GM19023 (cell line): ENCODE measurements around the gene HLA-B.
"Not testable (repeated sequence)": the region's sequence is repeated elsewhere in the genome, so short reads cannot be mapped to it uniquely, and the experiment has no call there.

ENCODE experiments used
- ATAC-seq: cut with Tn5 transposase; IDR thresholded peaks from one replicate; pipeline ENCODE4 v1.9.1; 2021; ENCODE audit warnings: mild to moderate bottlenecking, moderate library complexity; ENCODE audit not compliant: unreplicated experiment

Gene HLA-B

DNA sequence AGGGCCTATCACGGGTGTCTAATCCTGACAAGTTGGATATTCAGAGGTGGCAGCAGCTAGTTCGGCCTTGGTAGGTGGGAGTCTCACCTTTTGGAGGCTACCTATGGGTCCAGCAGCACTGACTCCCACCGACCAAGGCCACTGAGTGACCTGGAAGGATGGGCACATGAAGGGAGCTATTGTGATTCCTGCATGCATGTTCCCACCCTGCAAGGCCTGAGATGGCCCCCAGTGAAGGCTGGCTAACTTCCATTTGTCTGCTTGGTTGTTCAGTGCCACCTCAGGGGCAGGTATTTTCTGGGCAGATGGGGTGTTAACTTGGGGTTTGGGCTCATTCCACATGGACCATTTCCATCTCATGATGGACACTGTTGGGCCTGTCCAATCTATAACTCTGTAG, 28.1 kb upstream of the HLA-B start:
- ATAC-seq = no peak

- ATAC-seq = no peak
Measured at GRCh38 chr6:31383149-31383548, 26.2 kb upstream of the HLA-B start.

DNA sequence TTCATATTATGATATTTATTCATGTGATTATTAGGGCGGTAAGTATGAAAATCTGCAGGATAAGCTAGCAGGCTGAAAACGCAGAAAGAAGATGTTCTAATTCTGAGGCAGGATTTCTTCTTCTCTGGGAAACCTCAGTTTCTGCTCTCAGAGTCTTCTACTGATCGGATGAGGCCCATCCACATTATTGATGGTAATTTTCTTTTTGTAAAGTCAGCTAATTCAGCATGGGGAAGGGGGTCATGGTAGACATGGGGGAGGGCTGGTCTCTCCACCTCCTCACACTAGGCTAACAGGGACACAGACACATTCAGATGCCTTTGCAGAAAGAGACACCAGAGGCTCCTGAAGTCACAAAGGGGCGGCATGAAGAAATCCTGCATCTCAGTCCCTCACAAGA, 24.7 kb upstream of the HLA-B start:
- ATAC-seq = no peak

DNA sequence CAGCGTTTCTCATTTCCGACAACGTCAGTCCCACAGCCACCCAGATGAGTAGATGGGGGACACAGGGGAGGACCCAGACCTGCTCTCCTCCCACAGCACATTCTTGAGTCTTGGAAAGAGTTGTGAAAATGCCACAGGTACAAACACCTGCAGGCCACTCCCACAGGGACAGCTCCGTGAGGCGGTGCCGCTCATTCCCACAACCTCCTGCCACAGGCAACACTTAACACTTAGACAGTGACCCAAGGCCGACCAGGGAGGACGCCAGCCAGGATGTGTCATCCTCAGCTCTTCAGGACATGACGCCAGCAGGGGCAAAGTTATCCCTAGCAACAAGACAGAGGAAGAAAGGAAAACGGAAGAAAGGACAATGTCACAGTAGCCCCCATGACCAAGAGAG, 22.9 kb upstream of the HLA-B start:
- ATAC-seq = no peak

- ATAC-seq = no peak
Measured at GRCh38 chr6:31378721-31379103, 21.7 kb upstream of the HLA-B start.

GRCh38 chr6:31378062-31378720, 21.2 kb upstream of the HLA-B start:
- ATAC-seq = no peak

GRCh38 chr6:31377029-31377428, 20.1 kb upstream of the HLA-B start:
- ATAC-seq = no peak

- ATAC-seq = no peak
Measured at GRCh38 chr6:31375699-31376098, 18.7 kb upstream of the HLA-B start.

- not testable (repeated sequence) for ATAC-seq
Measured at GRCh38 chr6:31374118-31374517, 17.1 kb upstream of the HLA-B start.

DNA sequence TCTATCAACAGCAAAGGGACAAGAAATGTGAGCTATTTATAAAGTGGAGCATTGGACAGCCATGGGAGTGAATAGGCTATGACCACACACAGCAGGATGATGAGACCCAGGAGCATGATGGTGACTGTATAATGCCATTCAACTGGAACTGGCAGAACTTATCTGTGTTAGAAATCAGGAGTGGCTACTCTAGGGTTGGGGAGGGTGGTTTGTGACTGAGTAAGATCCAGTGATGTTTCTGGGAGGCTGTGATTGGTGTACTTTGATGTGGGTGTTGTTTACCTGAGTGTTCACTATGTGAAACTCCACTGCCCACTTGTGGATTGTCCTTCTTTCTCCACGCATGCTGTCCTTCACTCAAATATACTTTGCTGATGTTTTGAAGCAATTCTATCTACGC, 11.5 kb upstream of the HLA-B start:
- no peak for ATAC-seq

- peak; percentile 80 for ATAC-seq
Measured at GRCh38 chr6:31366693-31367470, 9.9 kb upstream of the HLA-B start.

GRCh38 chr6:31365864-31366263, 8.9 kb upstream of the HLA-B start:
- no peak for ATAC-seq

- ATAC-seq = no peak
Measured at GRCh38 chr6:31363811-31364210, 6.8 kb upstream of the HLA-B start.

- ATAC-seq = no peak
Measured at GRCh38 chr6:31362751-31363150, 5.8 kb upstream of the HLA-B start.

GRCh38 chr6:31359581-31359980, 2.6 kb upstream of the HLA-B start:
- no peak for ATAC-seq

DNA sequence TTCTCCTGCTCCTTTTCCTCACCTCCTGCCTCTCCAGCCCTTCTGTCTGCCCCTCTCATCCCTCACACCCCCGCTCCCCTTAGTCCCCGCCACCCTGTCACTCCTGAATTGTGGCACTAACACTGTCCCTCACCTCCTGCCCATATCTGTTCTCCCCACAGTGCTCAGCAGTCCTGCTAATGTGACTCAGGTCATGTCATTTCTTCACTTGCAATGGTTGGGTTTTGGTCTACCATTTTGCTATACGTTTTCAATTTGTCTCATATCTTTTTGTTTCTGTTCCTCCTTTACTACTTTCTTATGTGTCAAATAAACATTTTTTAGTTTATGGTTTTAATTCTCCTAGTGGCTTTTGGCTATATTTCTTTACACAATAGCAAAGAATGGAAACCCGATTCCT, 1.3 kb upstream of the HLA-B start:
- ATAC-seq = no peak

DNA sequence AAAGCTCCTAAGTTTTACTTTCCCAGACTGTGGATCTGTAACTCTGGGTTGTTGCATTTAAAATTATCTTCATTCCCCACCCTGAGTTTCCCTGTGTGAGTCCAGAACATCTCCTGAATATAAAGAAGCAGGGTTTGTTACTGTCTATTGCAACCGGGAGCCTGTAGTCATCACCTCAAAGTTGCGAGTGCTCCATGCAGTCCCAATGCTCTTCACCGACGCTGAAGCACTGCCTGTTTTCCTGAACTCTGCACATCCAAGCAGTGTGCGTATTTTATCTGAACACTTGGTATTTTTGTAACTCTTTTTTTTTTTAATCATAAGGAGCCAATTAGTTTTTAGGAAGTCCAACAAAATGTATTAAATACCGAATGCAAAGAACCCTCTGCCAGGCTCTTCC, 907 bp upstream of the HLA-B start:
- ATAC-seq = no peak

DNA sequence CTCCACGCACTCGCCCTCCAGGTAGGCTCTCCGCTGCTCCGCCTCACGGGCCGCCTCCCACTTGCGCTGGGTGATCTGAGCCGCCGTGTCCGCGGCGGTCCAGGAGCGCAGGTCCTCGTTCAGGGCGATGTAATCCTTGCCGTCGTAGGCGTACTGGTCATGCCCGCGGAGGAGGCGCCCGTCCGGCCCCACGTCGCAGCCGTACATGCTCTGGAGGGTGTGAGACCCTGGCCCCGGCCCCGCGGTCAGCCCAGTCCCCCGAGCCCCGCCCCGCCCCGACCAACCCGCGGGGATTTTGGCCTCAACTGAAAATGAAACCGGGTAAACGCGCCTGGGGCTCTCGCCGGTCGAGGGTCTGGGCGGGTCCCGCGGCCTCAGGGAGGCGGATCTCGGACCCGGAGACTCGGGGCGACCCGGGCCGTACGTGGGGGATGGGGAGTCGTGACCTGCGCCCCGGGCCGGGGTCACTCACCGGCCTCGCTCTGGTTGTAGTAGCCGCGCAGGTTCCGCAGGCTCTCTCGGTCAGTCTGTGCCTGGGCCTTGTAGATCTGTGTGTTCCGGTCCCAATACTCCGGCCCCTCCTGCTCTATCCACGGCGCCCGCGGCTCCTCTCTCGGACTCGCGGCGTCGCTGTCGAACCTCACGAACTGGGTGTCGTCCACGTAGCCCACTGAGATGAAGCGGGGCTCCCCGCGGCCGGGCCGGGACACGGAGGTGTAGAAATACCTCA, 598 bp downstream of the HLA-B start:
- peak; percentile 20 for ATAC-seq

GRCh38 chr6:31355583-31355948, 1.4 kb downstream of the HLA-B start:
- ATAC-seq = no peak

- no peak for ATAC-seq
Measured at GRCh38 chr6:31354864-31355582, 2.0 kb downstream of the HLA-B start.

DNA sequence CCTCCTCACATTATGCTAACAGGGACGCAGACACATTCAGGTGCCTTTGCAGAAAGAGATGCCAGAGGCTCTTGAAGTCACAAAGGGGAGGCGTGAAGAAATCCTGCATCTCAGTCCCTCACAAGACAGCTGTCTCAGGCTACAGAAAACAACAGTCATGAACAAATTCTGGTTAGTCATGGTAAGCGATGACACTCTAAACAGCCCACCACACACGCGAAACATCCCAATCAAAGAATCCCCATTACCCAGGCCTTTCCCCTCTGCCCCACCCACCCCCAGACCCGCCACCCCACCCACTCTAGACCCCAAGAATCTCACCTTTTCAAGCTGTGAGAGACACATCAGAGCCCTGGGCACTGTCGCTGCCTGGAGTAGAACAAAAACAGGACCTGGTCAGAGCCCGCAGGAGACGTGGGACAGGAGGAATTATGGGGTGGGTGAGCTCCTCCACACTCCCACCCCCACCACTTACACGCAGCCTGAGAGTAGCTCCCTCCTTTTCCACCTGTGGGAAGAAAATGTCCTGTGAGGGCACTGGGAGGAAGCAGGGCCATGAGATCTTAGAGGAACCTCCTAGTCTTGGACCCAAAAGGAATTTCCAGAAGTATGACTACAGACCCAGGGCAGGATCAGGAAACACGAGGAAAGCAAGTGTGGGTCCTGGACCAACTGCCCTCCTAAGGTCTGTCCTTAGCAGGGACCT, 2.7 kb downstream of the HLA-B start:
- no peak for ATAC-seq
